Measurements from ENCODE around the gene GCC1. TPM values are rescaled to one million over a fixed set of nuclear protein-coding genes. Genes with fewer than 3 reads are reported as not detected.
A peak's percentile ranks its signal among the peaks of the same experiment; 100 is the strongest.

GCC1 gene
- total and polyA plus RNA-seq, 12 donors = 1.9 to 19.5 (median 16.4) TPM

GRCh38 chr7:127589896-127590295, 4.5 kb upstream of the GCC1 start:
- 41 to 77% (median 75%) methylated on average over 3 of the region's 3 CpGs for WGBS, 4 donors

DNA sequence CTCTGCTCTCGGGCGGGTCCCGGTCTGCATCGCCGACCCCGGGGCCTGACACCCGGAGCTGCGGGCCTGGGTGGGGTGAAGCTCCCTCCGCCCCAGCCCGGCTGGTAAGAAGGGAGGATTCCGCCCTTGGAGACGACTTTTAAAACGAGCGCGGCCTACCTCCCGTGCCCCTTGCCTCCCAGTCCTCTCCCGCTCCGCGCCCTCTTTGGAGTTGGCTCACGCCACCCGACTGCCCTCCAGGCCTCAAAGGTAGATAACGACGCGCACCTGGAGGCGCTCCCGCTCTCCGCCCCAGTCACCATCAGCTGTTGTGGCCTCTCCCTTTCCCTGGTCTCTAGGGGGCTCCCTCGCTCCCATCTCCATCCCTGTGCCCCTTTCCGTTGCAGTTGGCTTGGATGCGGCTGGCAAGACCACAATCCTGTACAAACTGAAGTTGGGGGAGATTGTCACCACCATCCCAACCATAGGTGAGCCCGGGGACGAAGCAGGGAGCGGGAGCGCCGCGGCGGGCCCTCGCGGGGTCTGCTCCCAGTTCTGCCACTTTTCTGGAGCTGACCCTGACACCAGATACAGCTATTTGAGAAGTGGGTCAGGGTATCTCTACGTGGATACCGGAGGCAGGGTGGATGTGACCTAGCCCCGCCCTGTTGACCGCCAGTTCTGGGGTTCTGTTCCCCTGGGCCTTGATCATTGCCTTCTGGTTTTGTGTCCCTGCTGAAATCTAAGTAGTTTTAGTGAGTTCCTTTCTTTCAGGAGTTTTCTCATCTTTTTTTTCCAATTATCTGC, 3.5 kb upstream of the GCC1 start:
- Histone ChIP-seq H3K4me3 (peak overlapping the region; percentile 71 to 97 (median 86)), H3K27me3 (no peaks in the 10 kb centered on the region), H3K9me3 (replicated peaks in 1 of 3) (no peaks in the 10 kb centered on the region), H3K4me1 (replicated peaks in 1 of 2) (peaks cover 24 to 26% of the 10 kb centered on the region in 2 donors), H3K27ac (peak overlapping the region in 4 of 5 donors; percentile 63 to 90 (median 84)), H3K36me3 (replicated peaks in 1 of 2) (peaks cover 0 to 21% of the 10 kb centered on the region in 2 donors)
- TF ChIP-seq POLR2A (IDR thresholded peaks at IDR 0.05) (no peak), CTCF (IDR thresholded peaks at IDR 0.05) (peak in 4 of 6 experiments; percentile 5 to 33 (median 19))
- peak in 6 of 7 donors; percentile 32 to 75 (median 52) for DNase-seq
- intact Hi-C loops (cut with DNase I) = no loop called here
- 3 to 10% (median 5%) methylated on average over 13 to 43 of the region's 43 CpGs for WGBS, 4 donors

More at GRCh38 chr7:127589896-127590295, 4.5 kb upstream of the GCC1 start:
- H3K36me3 ChIP-seq (replicated peaks in 1 of 2) = peaks cover 0 to 21% of the 10 kb centered on the region in 2 donors
- no peaks in the 10 kb centered on the region for H3K27me3 ChIP-seq
- intact Hi-C loops (cut with DNase I) = loop anchor here in 1 of 2 donors (10.0 kb wide), 1 partner anchor 55 kb away; no protein-coding TSS in a partner anchor
- no peak for TF ChIP-seq CTCF (IDR thresholded peaks at IDR 0.05)
- no peak for TF ChIP-seq POLR2A (IDR thresholded peaks at IDR 0.05)
- DNase-seq = peak in 1 of 7 donors; percentile 20
- peaks cover 14 to 16% of the 10 kb centered on the region in 2 donors for H3K4me1 ChIP-seq (replicated peaks in 1 of 2)
- H3K4me3 ChIP-seq = no peak overlapping the region
- H3K9me3 ChIP-seq (replicated peaks in 1 of 3) = no peaks in the 10 kb centered on the region
- no peak overlapping the region for H3K27ac ChIP-seq

DNA sequence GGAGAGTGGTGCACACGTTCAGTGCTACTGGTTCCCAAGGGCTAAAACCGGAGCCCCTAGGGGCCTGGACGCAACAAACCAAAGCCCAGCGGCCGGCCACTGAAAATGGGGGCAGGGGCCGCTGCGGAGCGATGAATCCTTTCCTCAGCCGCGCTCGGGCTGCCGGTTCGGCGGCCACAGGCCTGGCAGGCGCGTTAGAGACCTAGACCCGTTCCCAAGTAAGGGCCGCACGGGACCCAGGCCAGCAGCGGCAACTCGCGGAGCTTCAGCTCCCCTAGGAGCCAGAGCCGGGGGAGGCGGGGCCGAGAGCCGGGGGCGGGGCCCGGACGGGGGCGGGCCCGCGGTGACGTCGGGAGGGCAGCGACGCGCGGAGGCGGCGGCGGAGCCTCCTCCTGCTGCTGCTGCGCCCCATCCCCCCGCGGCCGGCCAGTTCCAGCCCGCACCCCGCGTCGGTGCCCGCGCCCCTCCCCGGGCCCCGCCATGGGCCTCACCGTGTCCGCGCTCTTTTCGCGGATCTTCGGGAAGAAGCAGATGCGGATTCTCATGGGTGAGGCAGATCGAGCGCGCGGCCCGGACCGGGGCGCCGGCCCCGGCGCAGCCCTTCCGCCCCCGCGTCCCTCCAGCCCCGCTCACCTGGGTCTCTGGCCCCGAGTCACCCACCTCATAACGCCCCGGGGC, 2.8 kb upstream of the GCC1 start, which contains the start of gene ARF5:
ARF5 (plus strand) TSS at position 393 of the 678 bp plus-strand sequence; CDS start at position 481, 88 bp downstream.
- peaks cover 0 to 21% of the 10 kb centered on the region in 2 donors for H3K36me3 ChIP-seq (replicated peaks in 1 of 2)
- no peaks in the 10 kb centered on the region for H3K27me3 ChIP-seq
- 0 to 6% (median 1%) methylated on average over 11 to 77 of the region's 77 CpGs; no CpG with 5 or more reads in 1 of the 4 donors for WGBS, 4 donors
- H3K4me3 ChIP-seq = peak within 1 kb of the TSS; percentile 71 to 97 (median 86)
- intact Hi-C loops (cut with DNase I) = no loop called here
- peak; percentile 41 to 78 for TF ChIP-seq POLR2A (IDR thresholded peaks at IDR 0.05)
- TF ChIP-seq CTCF (IDR thresholded peaks at IDR 0.05) = peak in 2 of 6 experiments; percentile 9
- peak within 1 kb of the TSS in 4 of 5 donors; percentile 63 to 90 (median 84) for H3K27ac ChIP-seq
- H3K9me3 ChIP-seq (replicated peaks in 1 of 3) = no peaks in the 10 kb centered on the region
- peak; percentile 85 to 94 (median 89) for DNase-seq
- H3K4me1 ChIP-seq (replicated peaks in 1 of 2) = peaks cover 28 to 34% of the 10 kb centered on the region in 2 donors

DNA sequence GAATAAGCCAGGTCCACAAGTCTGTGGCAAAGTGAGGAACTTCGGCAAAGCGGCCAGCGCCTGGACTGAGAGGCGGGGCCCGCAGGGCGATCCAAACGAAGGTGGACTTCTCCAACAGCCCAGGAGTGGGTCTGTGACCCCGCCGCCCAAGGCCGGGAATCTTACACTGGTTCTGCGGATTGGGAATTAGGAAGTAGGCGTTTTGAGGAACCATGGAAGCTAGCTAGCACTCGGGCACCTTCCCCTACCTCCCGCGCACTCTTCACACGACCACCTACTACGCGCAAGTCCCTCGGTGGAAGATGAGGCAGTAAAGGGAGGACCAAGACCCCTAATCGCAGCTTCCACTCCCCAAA, 2.2 kb upstream of the GCC1 start:
- Histone ChIP-seq H3K4me3 (peak overlapping the region in 2 of 4 donors; percentile 82 to 97), H3K36me3 (replicated peaks in 1 of 2) (peaks cover 0 to 25% of the 10 kb centered on the region in 2 donors), H3K4me1 (replicated peaks in 1 of 2) (peaks cover 28 to 39% of the 10 kb centered on the region in 2 donors), H3K27me3 (no peaks in the 10 kb centered on the region), H3K9me3 (replicated peaks in 1 of 3) (no peaks in the 10 kb centered on the region), H3K27ac (peak overlapping the region in 4 of 5 donors; percentile 60 to 90 (median 84))
- peak in 5 of 7 donors; percentile 7 to 64 (median 24) for DNase-seq
- intact Hi-C loops (cut with DNase I) = no loop called here
- no peak for TF ChIP-seq POLR2A (IDR thresholded peaks at IDR 0.05)
- no peak for TF ChIP-seq CTCF (IDR thresholded peaks at IDR 0.05)
- 41 to 58% (median 50%) methylated on average over 18 to 20 of the region's 20 CpGs for WGBS, 4 donors

Data from adrenal gland (tissue), 12 donors.